HTERT RPE-1 (cell line): ENCODE data around the gene PSMC3IP.

Source experiments
- in situ Hi-C: fragments of 300-500 bp; cut with MboI; formaldehyde crosslinking; loops from 4 replicates; pipeline ENCODE4 v1.14.3; 2020; ENCODE audit warnings: low sequenced_read_pairs

PSMC3IP gene

DNA sequence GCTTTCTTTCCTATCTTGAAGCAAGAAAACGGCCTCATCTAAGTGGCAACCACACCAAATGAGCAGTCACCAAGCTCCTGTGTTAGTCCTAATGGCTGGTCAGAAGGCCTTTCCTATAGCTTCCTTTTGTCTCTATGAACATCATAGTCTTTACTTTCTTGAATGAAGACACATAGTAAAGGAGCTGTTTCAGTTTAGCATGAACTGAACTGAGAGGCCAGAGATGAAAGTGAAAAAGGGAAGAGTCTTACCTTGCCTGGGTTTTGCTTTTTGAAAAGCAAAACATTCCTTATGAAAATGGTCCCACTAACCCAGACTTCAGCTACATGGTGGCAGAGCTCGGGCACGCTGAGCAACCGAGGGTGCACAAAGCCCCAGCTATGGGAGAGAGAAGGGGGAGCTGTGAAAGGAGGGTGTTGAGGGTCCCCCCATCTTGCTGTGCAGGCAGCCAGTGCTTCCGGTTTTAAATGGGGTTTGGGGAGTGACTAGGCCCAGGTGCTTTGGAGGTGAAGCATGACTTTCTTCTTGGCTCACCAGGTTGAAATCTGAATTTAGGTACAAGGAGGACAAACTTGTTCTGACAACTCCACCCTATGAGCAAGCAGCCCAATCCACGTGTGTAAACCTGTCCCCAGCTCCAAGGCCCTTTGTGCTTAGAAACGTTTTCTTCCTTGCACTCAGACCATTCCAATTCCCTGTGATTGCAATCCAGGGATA is 9.1 kb upstream of the PSMC3IP start:
- in situ Hi-C loops: no loop called here

GRCh38 chr17:42585353-42585752 is 7.8 kb upstream of the PSMC3IP start:
- in situ Hi-C loops: no loop called here

DNA sequence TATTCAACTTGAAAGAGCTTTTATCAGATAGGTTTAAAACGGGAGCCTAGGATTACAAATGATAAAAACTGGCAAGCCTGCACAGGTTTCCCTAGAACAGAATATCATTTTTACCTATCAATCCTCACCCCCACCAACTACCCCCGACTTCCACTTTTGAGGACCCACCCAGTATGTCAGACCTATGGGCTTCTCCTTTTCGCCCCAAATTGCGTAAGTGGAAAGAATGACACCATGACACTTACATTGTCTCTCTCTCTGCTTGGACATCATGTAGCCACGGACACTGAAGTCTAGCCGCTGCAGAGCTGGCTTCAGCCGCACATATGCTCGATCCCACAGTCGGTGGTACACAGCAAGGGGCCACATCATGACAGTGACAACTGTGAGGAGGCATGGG is 7.4 kb upstream of the PSMC3IP start:
- in situ Hi-C loops: no loop called here

- in situ Hi-C loops: no loop called here
Observed at GRCh38 chr17:42581744-42582270, 4.3 kb upstream of the PSMC3IP start.

- in situ Hi-C loops: no loop called here
Observed at GRCh38 chr17:42579794-42580551, 2.4 kb upstream of the PSMC3IP start.

DNA sequence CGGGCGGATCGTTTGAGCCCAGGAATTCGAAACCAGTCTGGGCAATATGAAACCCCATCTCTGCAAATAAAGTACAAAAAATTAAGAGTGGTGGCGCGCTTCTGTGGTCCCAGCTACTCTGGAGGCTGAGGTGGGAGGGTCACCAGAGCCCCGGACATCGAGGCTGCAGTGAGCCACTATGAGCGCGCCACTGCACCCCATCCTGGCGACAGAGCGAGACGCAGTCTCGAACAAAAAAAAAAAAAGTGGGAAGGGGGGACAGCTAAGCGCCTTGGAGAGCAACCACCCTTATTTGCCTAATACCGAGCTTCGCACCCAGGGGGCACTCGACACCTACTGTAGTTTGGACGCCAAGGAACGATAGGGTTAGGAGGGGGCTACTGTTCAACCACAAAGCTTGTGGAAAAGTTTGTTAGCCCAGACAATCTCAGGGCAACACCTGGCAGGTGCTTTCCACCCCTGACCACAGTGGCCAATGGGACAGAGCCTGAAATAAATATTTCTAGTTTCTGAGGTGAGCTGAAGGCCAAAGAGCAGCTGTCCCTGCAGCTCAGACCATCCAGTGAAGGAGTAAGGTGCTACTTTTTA is 847 bp upstream of the PSMC3IP start:
- in situ Hi-C loops: no loop called here

DNA sequence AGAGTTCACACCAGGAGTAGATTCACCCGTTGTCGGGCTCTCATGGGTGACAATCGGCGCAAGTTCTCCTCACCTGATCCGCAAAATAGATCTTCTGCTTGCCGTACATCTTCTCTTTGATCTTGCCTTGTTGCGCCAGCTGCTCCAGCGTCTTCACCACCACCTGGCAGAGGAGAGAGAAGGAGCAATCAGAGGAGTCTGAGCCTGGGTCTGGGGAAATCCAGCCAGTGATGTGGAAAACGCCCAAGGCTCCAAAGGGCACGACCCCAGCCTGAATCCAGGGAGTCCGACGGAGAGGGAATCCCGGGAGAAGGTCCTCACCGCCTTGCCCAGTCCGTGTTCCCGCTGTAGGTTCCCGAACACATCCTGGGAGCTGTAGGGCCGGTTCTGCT is 393 bp downstream of the PSMC3IP start:
- in situ Hi-C loops: no loop called here

DNA sequence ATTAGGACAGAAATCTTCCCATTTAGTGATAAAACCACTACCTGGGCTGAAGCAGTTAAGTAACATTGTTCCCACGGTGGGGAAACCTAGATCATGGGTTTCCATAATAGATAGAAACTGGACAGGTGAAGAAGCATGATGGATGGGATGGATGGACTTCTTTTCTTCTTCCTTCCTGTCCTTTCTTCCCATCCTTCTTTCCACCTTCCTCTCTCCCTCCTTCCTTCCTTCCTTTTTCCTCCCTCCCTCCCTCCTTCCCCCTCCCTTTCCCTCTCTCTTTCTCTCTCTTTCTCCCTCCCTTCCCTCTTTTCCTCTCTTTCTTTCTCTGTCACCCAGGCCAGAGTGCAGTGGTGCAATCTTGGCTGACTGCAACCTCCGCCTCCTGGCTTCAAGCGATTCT is 3.1 kb downstream of the PSMC3IP start:
- in situ Hi-C loops: no loop called here

DNA sequence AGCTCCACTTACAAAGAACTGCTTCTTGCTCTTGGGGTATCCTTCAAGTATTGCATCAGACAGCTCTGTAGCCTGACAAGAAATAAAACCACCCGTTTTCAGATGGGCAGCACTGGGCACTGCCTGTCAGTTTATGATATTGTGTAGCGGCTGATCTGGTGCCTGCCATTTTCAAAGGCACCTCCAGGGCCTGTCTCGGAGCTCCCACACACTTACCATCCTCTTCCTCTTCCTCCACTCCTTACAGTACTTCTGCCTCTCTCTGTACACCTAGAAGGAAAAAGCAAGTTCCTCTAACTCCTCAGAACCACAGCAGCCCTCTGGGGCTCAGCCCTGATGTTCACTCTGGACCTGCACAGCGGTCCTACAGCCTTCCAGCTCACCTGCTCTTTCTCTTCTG is 4.4 kb downstream of the PSMC3IP start:
- in situ Hi-C loops: no loop called here

- in situ Hi-C loops: no loop called here
Observed at GRCh38 chr17:42571435-42572225, 5.9 kb downstream of the PSMC3IP start.

- in situ Hi-C loops: no loop called here
Observed at GRCh38 chr17:42568341-42569111, 9.0 kb downstream of the PSMC3IP start.

- in situ Hi-C loops: no loop called here
Observed at GRCh38 chr17:42566883-42567573, 10.5 kb downstream of the PSMC3IP start, which contains the start of gene MLX. MLX (plus strand) TSS chr17:42567100; CDS start chr17:42567125, 25 bp downstream.

DNA sequence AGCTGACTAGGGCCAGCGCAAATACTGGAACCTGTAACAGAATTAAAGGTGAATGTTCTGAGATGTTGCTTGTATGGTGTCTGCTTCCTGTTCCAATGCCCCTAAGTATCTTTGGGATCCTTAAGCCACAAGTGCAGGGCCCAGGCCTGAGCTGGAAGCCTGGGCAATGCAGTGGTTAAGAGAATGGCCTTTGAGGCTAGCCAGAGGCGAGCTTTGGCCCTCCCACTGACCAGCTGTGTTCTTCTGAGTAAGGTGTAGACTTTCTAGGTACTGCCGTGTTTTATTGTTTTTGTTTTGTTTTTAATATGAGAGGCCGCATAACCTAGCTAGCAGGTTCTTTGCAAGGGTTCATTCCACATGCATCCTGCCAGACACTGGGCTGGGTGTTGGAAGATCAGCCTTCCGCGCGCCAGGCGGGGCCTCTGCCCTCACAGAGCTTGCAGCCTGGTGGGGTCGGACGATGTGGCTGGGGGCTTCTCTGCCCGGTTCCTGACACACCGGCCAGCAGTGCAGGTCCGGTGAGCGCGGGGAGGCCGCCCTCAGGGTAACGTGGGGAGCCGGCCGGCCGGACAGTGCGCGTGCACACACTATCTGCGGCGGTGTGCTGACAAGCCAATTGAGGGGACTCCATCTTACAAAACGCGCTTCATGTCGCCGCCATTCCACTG is 11.2 kb downstream of the PSMC3IP start:
- in situ Hi-C loops: no loop called here

GRCh38 chr17:42565523-42566214 is 11.9 kb downstream of the PSMC3IP start:
- in situ Hi-C loops: no loop called here

DNA sequence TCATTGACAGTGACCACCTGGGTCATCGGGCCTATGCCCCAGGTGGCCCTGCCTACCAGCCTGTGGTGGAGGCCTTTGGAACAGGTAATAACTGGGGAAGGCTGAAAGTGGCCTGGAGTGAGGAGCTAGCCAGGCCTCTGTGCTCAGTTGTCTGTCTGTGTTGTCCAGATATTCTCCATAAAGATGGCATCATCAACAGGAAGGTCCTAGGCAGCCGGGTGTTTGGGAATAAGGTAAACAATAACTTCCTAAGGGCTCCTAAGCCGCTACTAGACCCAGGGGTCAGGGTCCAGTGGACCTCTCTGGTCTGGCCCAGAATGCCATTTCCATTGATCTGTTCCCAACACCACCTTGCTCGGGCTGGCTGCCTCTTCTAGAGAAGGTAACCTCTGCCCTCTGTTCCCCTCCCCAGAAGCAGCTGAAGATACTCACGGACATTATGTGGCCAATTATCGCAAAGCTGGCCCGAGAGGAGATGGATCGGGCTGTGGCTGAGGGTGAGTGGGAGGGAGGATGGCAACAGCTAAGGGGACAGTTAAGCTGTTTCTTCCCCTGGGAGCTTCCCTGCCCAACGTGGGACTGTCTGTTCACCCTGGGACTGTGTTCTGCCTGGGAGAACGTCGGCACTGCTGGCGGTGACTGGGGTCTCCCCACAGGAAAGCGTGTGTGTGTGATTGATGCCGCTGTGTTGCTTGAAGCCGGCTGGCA is 12.6 kb downstream of the PSMC3IP start:
- in situ Hi-C loops: no loop called here

DNA sequence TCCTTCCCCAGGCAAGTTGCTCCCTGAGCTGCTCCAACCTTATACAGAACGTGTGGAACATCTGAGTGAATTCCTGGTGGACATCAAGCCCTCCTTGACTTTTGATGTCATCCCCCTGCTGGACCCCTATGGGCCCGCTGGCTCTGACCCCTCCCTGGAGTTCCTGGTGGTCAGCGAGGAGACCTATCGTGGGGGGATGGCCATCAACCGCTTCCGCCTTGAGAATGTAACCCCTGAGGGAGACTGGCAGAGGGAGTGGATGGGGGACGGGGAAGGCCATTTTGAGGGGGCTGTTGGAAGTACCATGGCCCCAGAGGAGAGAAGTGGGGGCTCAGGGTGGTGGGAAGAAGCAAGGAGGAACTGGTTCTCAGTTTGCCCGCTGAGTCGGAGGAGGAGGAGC is 13.6 kb downstream of the PSMC3IP start:
- in situ Hi-C loops: no loop called here

GRCh38 chr17:42563543-42563942 is 14.0 kb downstream of the PSMC3IP start:
- in situ Hi-C loops: no loop called here

DNA sequence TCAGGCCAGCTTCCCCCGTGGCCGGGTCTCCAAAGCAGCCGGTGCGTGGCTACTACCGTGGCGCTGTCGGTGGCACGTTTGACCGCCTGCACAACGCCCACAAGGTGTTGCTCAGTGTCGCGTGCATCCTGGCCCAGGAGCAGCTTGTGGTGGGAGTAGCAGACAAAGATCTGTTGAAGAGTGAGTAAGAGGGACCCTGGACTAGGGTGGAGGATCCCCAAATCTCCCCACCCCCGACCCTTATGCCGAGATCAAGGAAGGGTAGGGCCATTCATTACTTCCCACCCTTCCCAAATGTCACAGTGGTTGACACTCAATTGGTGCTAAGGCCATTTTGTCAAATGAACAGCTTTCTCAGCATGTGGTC is 14.4 kb downstream of the PSMC3IP start:
- in situ Hi-C loops: no loop called here
